Kidney epithelial cell (primary cell): ENCODE measurements around the gene TRIM28. TPM values are rescaled to one million over a fixed set of nuclear protein-coding genes. Genes with fewer than 3 reads are reported as not detected.

Experiments used
- DNase-seq: peaks from one replicate; pipeline ENCODE4 v3.0.0-alpha.2; 2010; ENCODE audit warnings: low read depth
- H3K27me3 ChIP-seq: 2 replicates; pipeline ENCODE4 v1.6.0; 2011; ENCODE audit warnings: low read length; ENCODE audit not compliant: control insufficient read depth, insufficient read depth
- H3K36me3 ChIP-seq: 2 replicates; pipeline ENCODE4 v1.5.1; 2011; ENCODE audit warnings: low read length; ENCODE audit not compliant: control insufficient read depth, insufficient read depth
- H3K4me3 ChIP-seq: 2 replicates; pipeline ENCODE4 v1.5.1; 2011; ENCODE audit warnings: low read depth, mild to moderate bottlenecking, control low read depth, low read length
- CTCF ChIP-seq: IDR thresholded peaks from 2 replicates; pipeline ENCODE4 v1.5.1; 2011; ENCODE audit warnings: mild to moderate bottlenecking, moderate library complexity, low read length, control low read depth, inconsistent platforms; ENCODE audit not compliant: insufficient read depth, poor library complexity, severe bottlenecking
- total RNA-seq: library from RNA; depleted of rRNA; stranded (reverse); fragments of >200 nt; gene quantifications from 2 replicates; pipeline ENCODE4 v1.2.3, GENCODE V29; 2015

Gene TRIM28
- total RNA-seq, 1 donor from 2014 or later, result 381 TPM

- H3K36me3 ChIP-seq, result no peaks in the 10 kb centered on the region
- no peaks in the 10 kb centered on the region for H3K27me3 ChIP-seq
- TF ChIP-seq CTCF, result no peak
- H3K4me3 ChIP-seq, result no peak overlapping the region
- DNase-seq, result no peak
These were observed 34.2 kb upstream of the TRIM28 start for GRCh38 chr19:58509731-58510083.

GRCh38 chr19:58510084-58510862, 33.6 kb upstream of the TRIM28 start:
- no peak for TF ChIP-seq CTCF
- Histone ChIP-seq H3K4me3 (no peak overlapping the region), H3K27me3 (no peaks in the 10 kb centered on the region), H3K36me3 (no peaks in the 10 kb centered on the region)
- no peak for DNase-seq

- DNase-seq, result no peak
- TF ChIP-seq CTCF, result no peak
- Histone ChIP-seq H3K4me3 (no peak within 1 kb of the TSS), H3K27me3 (no peaks in the 10 kb centered on the region), H3K36me3 (no peaks in the 10 kb centered on the region)
These were observed 32.3 kb upstream of the TRIM28 start, which contains the start of gene SLC27A5 for GRCh38 chr19:58511353-58512208. Gene SLC27A5 (minus strand): TSS chr19:58511992. CDS start chr19:58511955, 37 bp downstream.

GRCh38 chr19:58513213-58513693, 30.6 kb upstream of the TRIM28 start:
- no peak for DNase-seq
- TF ChIP-seq CTCF, result no peak
- Histone ChIP-seq H3K4me3 (no peak overlapping the region), H3K36me3 (no peaks in the 10 kb centered on the region), H3K27me3 (no peaks in the 10 kb centered on the region)

- Histone ChIP-seq H3K4me3 (peak overlapping the region; percentile 43), H3K36me3 (no peaks in the 10 kb centered on the region), H3K27me3 (no peaks in the 10 kb centered on the region)
- peak; percentile 41 for DNase-seq
- peak; percentile 38 for TF ChIP-seq CTCF
These were observed 29.9 kb upstream of the TRIM28 start for GRCh38 chr19:58513694-58514563.
